ENCODE results near the gene EVA1C.
"Not testable (repeated sequence)": the region's sequence is repeated elsewhere in the genome, so short reads cannot be mapped to it uniquely, and the experiment has no call there.

Gene EVA1C

DNA sequence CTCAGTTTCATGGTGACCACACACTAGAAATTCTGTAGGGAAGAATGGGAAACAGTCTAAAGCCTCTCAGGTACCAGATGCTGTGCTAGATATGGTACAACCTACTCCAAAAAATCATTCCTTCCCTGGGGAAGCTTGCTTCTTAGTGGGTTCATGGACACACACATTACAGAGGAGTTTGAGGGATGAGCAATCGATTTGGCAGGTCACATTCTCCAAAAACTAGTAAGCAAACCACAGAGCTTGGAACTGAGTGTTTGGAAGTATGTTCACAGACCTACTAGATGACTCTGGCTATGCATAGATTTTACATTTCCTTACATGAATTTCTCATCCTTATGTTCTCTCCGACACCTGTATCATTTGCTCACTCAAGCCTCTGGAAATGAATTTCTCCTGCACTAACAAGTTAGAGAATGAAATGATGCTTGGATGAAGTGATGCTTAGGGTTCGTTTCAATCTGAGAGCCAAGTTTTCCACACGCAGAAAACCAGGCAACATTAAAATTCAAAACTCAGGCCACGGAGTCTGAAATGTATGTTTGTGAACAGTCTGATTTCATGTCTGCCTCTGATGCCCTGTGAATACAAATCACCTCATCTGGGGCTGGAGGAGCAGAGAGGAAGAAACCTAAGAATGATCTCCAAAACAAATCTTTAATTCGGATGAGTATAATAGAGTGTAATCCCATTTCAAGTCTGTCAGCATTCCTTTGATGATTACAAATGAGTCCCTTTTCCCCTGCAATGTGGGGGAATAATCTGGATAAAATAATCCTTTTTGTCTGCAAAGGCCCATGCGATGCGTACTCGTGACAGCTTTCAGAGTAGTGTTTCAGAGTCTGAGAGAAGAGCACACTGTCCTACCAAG, 11.0 kb downstream of the EVA1C start:
- Histone ChIP-seq H3K9ac (ENCODE audit: low read depth in 1 of 2, low read length in 2 of 2) (no peak overlapping the region), H3K4me1 (ENCODE audit: control insufficient read depth in 1 of 2, insufficient read depth in 2 of 2, low read length in 2 of 2) (no peaks in the 10 kb centered on the region), H3K27ac (ENCODE audit: low read depth, low read length) (no peak overlapping the region), H3K36me3 (ENCODE audit: control insufficient read depth in 1 of 2, insufficient read depth in 2 of 2, low read length in 2 of 2) (no peaks in the 10 kb centered on the region), H3K27me3 (ENCODE audit: control insufficient read depth in 1 of 2, insufficient read depth in 2 of 2, low read length in 2 of 2) (no peaks in the 10 kb centered on the region), H3K4me3 (ENCODE audit: low read depth in 1 of 2, low read length in 2 of 2) (no peak overlapping the region), H3K9me3 (ENCODE audit: control insufficient read depth in 1 of 2, low read length in 2 of 2) (no peaks in the 10 kb centered on the region)

DNA sequence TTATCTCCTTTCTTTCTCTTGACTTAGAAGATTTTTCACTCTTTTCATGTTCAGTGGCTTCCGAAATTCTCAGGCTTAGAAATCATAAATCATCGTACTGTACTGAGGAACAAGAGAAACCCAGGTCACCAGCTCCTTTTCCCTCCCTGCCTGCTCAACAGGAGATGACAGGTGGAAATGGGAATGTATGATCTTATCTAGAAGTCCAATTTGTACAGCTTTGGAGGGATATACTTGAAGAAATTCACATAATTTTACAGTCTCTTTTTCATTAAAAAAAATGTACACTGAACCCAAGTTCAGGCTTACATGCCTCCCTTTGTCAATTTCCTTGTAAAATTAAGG, 11.7 kb downstream of the EVA1C start:
- Histone ChIP-seq H3K36me3 (ENCODE audit: control insufficient read depth in 1 of 2, insufficient read depth in 2 of 2, low read length in 2 of 2) (no peaks in the 10 kb centered on the region), H3K4me1 (ENCODE audit: control insufficient read depth in 1 of 2, insufficient read depth in 2 of 2, low read length in 2 of 2) (no peaks in the 10 kb centered on the region), H3K27ac (ENCODE audit: low read depth, low read length) (no peak overlapping the region), H3K9ac (ENCODE audit: low read depth in 1 of 2, low read length in 2 of 2) (no peak overlapping the region), H3K27me3 (ENCODE audit: control insufficient read depth in 1 of 2, insufficient read depth in 2 of 2, low read length in 2 of 2) (no peaks in the 10 kb centered on the region), H3K4me3 (ENCODE audit: low read depth in 1 of 2, low read length in 2 of 2) (no peak overlapping the region), H3K9me3 (ENCODE audit: control insufficient read depth in 1 of 2, low read length in 2 of 2) (no peaks in the 10 kb centered on the region)

DNA sequence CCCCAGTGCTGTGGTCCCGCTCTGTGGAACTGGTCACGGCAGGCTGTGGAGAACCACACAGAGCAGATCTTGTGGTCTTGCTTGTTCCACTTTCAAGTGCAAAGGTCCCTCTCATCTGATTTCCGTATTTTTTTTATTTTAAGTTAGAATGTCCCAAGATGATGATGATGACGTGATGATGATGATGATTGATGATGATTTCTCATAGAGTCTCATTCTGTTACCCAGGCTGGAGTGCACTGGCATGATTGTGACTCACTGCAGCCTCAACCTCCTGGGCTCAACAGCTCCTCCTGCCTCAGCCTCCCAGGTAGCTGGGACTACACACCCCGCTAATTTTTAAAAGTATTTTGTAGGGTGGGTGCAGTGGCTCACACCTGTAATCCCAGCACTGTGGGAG, 12.2 kb downstream of the EVA1C start:
- no peaks in the 10 kb centered on the region for H3K4me1 ChIP-seq (ENCODE audit: control insufficient read depth in 1 of 2, insufficient read depth in 2 of 2, low read length in 2 of 2)

DNA sequence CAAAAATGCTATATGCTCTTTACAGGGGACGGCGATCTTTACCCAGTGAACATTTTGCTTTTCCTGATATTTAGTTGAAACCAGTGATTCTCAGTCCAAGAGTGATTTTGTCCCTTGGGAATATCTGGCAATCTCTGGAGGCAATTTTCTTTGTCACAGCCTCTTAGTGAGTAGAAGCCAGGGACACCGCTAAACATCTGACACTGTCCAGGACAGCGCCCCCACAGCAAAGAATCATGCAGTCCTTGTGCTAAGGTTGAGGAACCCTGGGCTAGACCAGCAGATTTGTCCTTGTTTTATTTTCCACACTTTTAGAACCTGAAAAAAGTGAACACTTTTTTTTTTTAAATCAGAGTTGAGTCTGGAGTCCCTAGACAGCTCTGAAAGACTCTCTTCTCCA, 13.1 kb downstream of the EVA1C start:
- Histone ChIP-seq H3K27ac (ENCODE audit: low read depth, low read length) (no peak overlapping the region), H3K9ac (ENCODE audit: low read depth in 1 of 2, low read length in 2 of 2) (no peak overlapping the region), H3K4me3 (ENCODE audit: low read depth in 1 of 2, low read length in 2 of 2) (no peak overlapping the region), H3K9me3 (ENCODE audit: control insufficient read depth in 1 of 2, low read length in 2 of 2) (no peaks in the 10 kb centered on the region), H3K4me1 (ENCODE audit: control insufficient read depth in 1 of 2, insufficient read depth in 2 of 2, low read length in 2 of 2) (no peaks in the 10 kb centered on the region), H3K36me3 (ENCODE audit: control insufficient read depth in 1 of 2, insufficient read depth in 2 of 2, low read length in 2 of 2) (no peaks in the 10 kb centered on the region), H3K27me3 (ENCODE audit: control insufficient read depth in 1 of 2, insufficient read depth in 2 of 2, low read length in 2 of 2) (no peaks in the 10 kb centered on the region)

More for the DNA sequence above, 12.2 kb downstream of the EVA1C start:
- Histone ChIP-seq H3K36me3 (ENCODE audit: control insufficient read depth in 1 of 2, insufficient read depth in 2 of 2, low read length in 2 of 2) (no peaks in the 10 kb centered on the region), H3K9me3 (ENCODE audit: control insufficient read depth in 1 of 2, low read length in 2 of 2) (no peaks in the 10 kb centered on the region), H3K27me3 (ENCODE audit: control insufficient read depth in 1 of 2, insufficient read depth in 2 of 2, low read length in 2 of 2) (no peaks in the 10 kb centered on the region), H3K27ac (ENCODE audit: low read depth, low read length) (no peak overlapping the region), H3K4me3 (ENCODE audit: low read depth in 1 of 2, low read length in 2 of 2) (no peak overlapping the region), H3K9ac (ENCODE audit: low read depth in 1 of 2, low read length in 2 of 2) (no peak overlapping the region)

DNA sequence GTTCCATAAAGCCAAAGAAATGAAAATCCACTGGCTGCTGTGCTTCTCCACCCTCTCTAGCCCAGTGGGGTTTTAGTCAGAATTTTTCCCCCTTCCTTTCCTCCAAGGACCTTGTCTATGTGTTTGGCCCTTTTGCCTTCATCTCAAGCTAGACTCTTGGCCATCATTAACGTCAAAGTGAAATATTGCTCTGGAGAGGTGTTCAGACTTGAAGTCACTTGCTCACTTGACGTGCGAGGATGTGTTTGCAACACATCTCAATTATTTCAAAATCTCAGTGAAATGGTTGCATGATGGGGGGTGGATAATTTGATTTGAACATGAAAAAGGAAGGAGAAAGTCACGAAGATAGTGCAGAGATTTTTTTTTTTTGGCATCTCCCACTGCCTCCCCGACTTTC, 13.6 kb downstream of the EVA1C start:
- Histone ChIP-seq H3K4me3 (ENCODE audit: low read depth in 1 of 2, low read length in 2 of 2) (no peak overlapping the region), H3K27ac (ENCODE audit: low read depth, low read length) (no peak overlapping the region), H3K27me3 (ENCODE audit: control insufficient read depth in 1 of 2, insufficient read depth in 2 of 2, low read length in 2 of 2) (no peaks in the 10 kb centered on the region), H3K9me3 (ENCODE audit: control insufficient read depth in 1 of 2, low read length in 2 of 2) (no peaks in the 10 kb centered on the region), H3K4me1 (ENCODE audit: control insufficient read depth in 1 of 2, insufficient read depth in 2 of 2, low read length in 2 of 2) (no peaks in the 10 kb centered on the region), H3K9ac (ENCODE audit: low read depth in 1 of 2, low read length in 2 of 2) (no peak overlapping the region), H3K36me3 (ENCODE audit: control insufficient read depth in 1 of 2, insufficient read depth in 2 of 2, low read length in 2 of 2) (no peaks in the 10 kb centered on the region)

DNA sequence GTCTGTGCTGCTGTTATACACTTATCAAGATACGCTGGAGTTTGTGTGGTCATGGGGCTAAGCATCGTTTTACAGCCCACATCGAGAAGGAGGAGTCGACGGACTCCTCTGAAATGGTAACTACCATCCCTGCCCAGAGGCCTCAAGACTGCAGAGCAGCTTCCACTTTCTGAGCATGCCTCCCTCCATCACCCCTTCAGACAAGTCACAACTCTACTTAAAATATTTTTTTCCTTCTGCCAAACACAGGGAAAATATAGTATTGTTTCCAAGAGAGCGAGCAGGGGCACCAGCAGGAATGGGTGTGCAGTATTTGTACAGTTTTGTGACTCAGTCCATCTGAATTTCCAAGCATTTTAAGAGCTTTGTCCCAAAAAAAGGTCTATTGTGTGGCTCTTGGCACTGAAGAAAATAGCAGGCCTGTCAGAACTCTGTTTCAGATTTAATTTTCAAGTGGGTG, 14.1 kb downstream of the EVA1C start:
- no peaks in the 10 kb centered on the region for H3K4me1 ChIP-seq (ENCODE audit: control insufficient read depth in 1 of 2, insufficient read depth in 2 of 2, low read length in 2 of 2)

DNA sequence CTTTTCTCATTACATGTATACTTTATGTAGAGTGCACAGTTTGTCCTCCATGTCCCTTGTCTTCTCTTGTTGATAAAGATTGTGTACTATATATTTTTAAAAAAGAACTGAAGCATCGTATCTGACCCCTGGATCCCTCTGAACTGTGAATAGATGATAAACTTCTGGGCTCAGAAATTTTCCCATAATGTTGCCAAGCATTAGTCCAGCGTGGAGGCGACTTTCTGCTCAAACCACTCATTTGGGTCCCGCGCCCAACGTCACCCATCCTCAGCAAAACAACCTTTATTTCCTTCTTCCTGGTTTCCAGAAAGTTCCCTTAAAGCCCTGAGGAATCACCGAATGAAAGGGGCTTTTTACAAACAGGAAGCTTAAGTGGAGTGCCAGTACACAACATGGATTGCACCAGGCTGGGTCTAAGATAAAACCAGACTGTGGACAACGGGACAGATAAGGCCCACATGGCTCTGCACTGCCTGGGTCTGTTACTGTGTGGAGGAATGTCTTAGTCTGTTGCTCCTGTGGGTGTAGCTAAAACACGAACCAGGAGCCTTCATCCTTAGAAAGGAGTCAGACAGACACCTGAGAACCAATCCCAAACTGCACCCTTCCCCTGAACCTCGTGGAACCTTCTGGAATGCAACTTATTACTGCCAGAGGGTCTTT, 15.6 kb downstream of the EVA1C start:
- no peaks in the 10 kb centered on the region for H3K27me3 ChIP-seq (ENCODE audit: control insufficient read depth in 1 of 2, insufficient read depth in 2 of 2, low read length in 2 of 2)
- no peak overlapping the region for H3K4me3 ChIP-seq (ENCODE audit: low read depth in 1 of 2, low read length in 2 of 2)
- no peaks in the 10 kb centered on the region for H3K36me3 ChIP-seq (ENCODE audit: control insufficient read depth in 1 of 2, insufficient read depth in 2 of 2, low read length in 2 of 2)
- no peaks in the 10 kb centered on the region for H3K4me1 ChIP-seq (ENCODE audit: control insufficient read depth in 1 of 2, insufficient read depth in 2 of 2, low read length in 2 of 2)
- H3K27ac ChIP-seq (ENCODE audit: low read depth, low read length): no peak overlapping the region
- no peaks in the 10 kb centered on the region for H3K9me3 ChIP-seq (ENCODE audit: control insufficient read depth in 1 of 2, low read length in 2 of 2)
- no peak overlapping the region for H3K9ac ChIP-seq (ENCODE audit: low read depth in 1 of 2, low read length in 2 of 2)

More for the DNA sequence above, 14.1 kb downstream of the EVA1C start:
- H3K27me3 ChIP-seq (ENCODE audit: control insufficient read depth in 1 of 2, insufficient read depth in 2 of 2, low read length in 2 of 2): no peaks in the 10 kb centered on the region
- no peak overlapping the region for H3K27ac ChIP-seq (ENCODE audit: low read depth, low read length)
- H3K9me3 ChIP-seq (ENCODE audit: control insufficient read depth in 1 of 2, low read length in 2 of 2): no peaks in the 10 kb centered on the region
- H3K9ac ChIP-seq (ENCODE audit: low read depth in 1 of 2, low read length in 2 of 2): no peak overlapping the region
- H3K36me3 ChIP-seq (ENCODE audit: control insufficient read depth in 1 of 2, insufficient read depth in 2 of 2, low read length in 2 of 2): no peaks in the 10 kb centered on the region
- H3K4me3 ChIP-seq (ENCODE audit: low read depth in 1 of 2, low read length in 2 of 2): no peak overlapping the region

DNA sequence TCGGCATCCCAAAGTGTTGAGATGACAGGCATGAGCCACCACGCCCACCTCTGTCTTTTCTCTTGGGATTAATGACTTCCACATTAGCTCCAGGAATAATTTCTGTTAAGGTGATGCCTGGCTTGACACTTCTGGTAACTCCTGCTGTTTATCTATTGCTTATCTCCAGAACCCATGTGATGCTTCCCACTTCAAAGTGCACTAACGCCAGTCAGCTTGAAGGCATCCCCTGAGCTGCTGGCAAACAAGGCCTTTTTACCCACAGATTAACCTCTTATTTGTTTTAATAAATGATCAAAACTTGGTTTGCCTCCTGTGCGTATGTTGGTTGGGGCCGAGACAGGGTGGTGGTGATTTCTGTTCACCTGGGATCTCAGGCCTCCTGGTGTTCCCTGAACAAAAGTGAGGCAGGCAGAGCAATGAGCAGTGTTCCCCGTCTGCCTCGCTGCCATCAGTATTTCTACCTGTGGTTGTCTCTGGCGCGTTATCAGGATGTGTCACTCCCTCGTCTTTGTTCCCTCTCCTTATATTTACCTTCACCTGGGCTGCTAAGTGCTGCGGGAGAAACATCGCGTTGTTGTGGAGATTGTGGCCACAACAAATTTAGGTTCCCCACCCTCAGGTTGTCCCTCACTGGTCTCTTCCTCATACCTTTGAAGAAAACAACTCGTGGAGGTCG, 20.6 kb downstream of the EVA1C start:
- H3K9ac ChIP-seq (ENCODE audit: low read depth in 1 of 2, low read length in 2 of 2); H3K36me3 ChIP-seq (ENCODE audit: control insufficient read depth in 1 of 2, insufficient read depth in 2 of 2, low read length in 2 of 2); H3K4me1 ChIP-seq (ENCODE audit: control insufficient read depth in 1 of 2, insufficient read depth in 2 of 2, low read length in 2 of 2); H3K4me3 ChIP-seq (ENCODE audit: low read depth in 1 of 2, low read length in 2 of 2); H3K27ac ChIP-seq (ENCODE audit: low read depth, low read length); H3K9me3 ChIP-seq (ENCODE audit: control insufficient read depth in 1 of 2, low read length in 2 of 2); H3K27me3 ChIP-seq (ENCODE audit: control insufficient read depth in 1 of 2, insufficient read depth in 2 of 2, low read length in 2 of 2): not testable (repeated sequence)

DNA sequence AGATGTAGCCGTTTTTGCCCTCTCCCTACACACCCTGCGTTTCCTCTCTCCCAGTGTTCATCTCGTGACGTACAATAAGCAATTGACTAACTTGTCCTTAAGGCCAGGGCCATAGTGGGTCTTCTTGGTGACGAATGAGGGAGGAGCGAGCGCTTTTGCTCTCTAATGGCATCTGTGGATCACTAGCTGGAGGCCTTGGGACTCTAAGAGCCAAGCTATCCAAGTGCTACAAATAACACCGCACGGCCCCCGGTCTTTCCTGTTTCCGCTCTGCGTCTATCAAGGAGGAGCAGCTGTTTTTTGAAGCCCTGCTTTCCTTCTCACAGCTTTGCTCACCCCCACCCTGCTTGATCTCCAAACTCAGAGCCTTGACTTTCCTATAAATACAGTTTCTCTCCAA, 25.2 kb downstream of the EVA1C start:
- Histone ChIP-seq H3K4me1 (ENCODE audit: control insufficient read depth in 1 of 2, insufficient read depth in 2 of 2, low read length in 2 of 2) (peaks cover 0 to 9% of the 10 kb centered on the region in 2 donors), H3K27me3 (ENCODE audit: control insufficient read depth in 1 of 2, insufficient read depth in 2 of 2, low read length in 2 of 2) (no peaks in the 10 kb centered on the region), H3K27ac (ENCODE audit: low read depth, low read length) (no peak overlapping the region), H3K36me3 (ENCODE audit: control insufficient read depth in 1 of 2, insufficient read depth in 2 of 2, low read length in 2 of 2) (no peaks in the 10 kb centered on the region), H3K9ac (ENCODE audit: low read depth in 1 of 2, low read length in 2 of 2) (no peak overlapping the region), H3K4me3 (ENCODE audit: low read depth in 1 of 2, low read length in 2 of 2) (no peak overlapping the region), H3K9me3 (ENCODE audit: control insufficient read depth in 1 of 2, low read length in 2 of 2) (no peaks in the 10 kb centered on the region)

Measured in duodenal mucosa (tissue), 2 donors.